Fibroblast of mammary gland (primary cell): ENCODE results near the gene NCAN.

Experiments
- DNase-seq: peaks from one replicate; pipeline ENCODE4 v3.0.0-alpha.2; 2010; ENCODE audit warnings: low read depth
- H3K4me3 ChIP-seq: 2 replicates; pipeline ENCODE4 v1.5.1; 2011; ENCODE audit warnings: low read depth, mild to moderate bottlenecking, low read length, moderate library complexity; ENCODE audit not compliant: control insufficient read depth
- CTCF ChIP-seq: conservative IDR thresholded peaks from 2 replicates; pipeline ENCODE4 v1.5.1; 2011; ENCODE audit warnings: low read depth, low read length, inconsistent platforms; ENCODE audit not compliant: control insufficient read depth, insufficient read depth

Gene NCAN

GRCh38 chr19:19270749-19271571, 59.2 kb downstream of the NCAN start:
- TF ChIP-seq CTCF = no peak
- DNase-seq = no peak
- H3K4me3 ChIP-seq = no peak overlapping the region

DNA sequence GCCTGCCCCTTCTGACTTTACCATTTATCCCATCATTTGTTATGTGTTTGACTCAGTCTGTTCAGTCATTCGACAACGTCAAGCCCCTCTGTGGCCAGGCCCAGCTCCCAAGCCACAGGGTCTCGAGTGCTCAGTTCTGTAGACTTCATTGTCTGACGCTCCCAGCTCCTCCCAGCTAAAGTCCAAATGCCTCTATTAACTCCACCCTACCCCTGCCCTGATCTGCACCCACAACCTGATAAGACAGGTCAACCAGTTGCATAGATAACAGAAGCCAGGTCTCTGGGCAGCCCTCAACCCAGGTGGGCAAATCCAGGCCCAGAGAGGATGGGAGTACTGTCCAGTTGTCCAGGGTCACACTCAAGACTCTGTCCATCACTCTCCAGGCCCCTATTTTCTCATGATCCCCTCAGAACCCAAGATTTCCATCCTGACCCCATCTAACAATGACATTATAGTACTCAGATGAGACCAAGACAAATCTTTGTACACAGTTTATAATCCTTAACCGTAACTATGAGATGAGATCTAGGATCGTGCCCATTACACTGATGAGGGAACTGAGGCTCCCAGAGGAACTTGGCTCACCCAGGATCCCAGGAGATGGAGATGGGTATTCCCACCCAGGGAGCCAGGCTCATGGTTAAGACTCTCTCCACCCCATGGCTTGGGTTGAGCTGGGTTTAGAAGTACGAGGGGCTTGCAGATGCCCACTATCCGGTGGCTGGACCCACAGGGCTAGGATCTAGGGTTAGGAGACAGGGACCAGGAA, 60.3 kb downstream of the NCAN start:
- TF ChIP-seq CTCF = no peak
- no peak overlapping the region for H3K4me3 ChIP-seq

GRCh38 chr19:19274146-19274545, 62.4 kb downstream of the NCAN start:
- no peak for DNase-seq
- no peak overlapping the region for H3K4me3 ChIP-seq
- no peak for TF ChIP-seq CTCF

More for the DNA sequence above, 60.3 kb downstream of the NCAN start:
- DNase-seq = no peak

DNA sequence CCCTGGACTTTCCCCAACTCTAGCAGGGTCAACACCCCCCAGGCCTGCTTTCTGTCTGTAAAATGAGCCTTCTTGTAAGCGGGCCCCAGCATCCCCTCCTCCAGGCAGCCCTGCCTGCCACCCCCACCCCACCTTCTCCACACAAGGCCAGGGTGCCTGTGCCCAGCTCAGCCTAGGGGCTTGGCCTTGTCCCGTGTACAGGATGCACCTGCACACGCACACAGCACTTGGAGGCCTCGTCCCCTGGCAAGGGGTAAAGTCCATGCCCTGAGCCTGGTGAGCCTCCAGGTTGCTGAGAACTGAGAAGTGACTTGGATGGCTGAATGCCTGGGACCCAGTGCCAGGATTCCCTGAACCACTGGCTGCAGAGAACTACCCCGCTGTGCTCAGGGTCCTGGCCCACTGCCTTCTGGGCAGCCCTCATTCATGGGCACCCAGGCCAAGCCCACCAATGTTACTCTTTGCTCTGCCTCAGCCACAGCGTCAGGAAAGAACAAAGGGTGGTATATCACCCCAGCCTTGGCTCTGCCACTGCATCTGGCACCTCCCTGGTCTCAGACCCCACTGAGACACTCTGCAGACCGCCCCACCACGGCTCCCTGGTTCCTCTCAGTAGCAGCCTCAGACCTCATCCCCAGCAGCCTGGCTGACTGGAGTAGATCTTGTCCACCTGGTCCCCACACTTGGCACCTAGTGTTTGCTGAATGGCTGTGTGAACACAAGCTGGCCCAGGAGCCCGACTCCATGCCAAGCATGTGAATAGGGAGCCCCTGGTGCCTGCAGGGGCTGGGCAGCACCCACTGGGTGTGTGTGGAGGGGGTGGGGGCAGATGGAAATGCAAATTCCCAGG, 63.2 kb downstream of the NCAN start:
- H3K4me3 ChIP-seq = no peak overlapping the region
- TF ChIP-seq CTCF = no peak
- no peak for DNase-seq

- no peak overlapping the region for H3K4me3 ChIP-seq
- no peak for TF ChIP-seq CTCF
- no peak for DNase-seq
Measured at GRCh38 chr19:19276386-19276785, 64.6 kb downstream of the NCAN start.

- no peak for DNase-seq
- TF ChIP-seq CTCF = no peak
- no peak overlapping the region for H3K4me3 ChIP-seq
Measured at GRCh38 chr19:19276851-19277250, 65.1 kb downstream of the NCAN start.
